Measurements from ENCODE around the gene PEX3.

DNA sequence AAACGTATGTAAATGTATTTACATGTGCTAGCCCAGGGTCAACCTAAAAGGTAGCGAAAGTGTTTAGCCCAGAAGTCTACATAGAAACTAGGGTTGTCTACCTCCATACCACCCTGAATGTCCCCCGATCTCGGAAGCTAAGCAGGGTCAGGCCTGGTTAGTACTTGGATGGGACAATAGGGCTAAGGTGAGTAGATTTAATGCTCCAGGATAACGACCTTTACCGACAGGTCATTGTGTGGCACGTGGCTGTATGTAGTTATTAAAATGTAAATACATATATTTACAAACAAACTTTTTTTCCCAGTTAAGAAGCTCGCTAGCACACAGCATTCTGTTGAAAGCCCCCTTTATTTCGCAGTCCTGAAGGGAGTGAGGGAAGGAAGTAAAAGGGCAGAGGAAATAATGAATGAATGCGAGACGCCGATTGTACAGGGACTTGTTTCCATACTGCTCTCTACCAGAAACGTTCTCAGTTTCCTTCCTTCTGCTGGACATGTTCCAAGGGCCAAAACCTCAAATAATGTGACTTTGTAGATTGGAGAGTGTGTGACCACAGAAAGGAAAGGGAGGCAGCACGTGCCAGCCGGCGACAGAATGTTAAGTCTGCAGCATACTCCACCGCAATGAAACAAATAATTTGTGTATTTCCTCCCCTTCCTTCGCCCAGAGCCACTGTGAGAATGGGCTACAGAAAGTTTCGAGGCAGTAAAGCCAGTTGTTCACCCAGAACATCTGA, 722 bp upstream of the PEX3 start:
- TF ChIP-seq, protein P1, sequence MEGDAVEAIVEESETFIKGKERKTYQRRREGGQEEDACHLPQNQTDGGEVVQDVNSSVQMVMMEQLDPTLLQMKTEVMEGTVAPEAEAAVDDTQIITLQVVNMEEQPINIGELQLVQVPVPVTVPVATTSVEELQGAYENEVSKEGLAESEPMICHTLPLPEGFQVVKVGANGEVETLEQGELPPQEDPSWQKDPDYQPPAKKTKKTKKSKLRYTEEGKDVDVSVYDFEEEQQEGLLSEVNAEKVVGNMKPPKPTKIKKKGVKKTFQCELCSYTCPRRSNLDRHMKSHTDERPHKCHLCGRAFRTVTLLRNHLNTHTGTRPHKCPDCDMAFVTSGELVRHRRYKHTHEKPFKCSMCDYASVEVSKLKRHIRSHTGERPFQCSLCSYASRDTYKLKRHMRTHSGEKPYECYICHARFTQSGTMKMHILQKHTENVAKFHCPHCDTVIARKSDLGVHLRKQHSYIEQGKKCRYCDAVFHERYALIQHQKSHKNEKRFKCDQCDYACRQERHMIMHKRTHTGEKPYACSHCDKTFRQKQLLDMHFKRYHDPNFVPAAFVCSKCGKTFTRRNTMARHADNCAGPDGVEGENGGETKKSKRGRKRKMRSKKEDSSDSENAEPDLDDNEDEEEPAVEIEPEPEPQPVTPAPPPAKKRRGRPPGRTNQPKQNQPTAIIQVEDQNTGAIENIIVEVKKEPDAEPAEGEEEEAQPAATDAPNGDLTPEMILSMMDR (IDR thresholded peaks at IDR 0.05; ENCODE audit: low read length) = no peak
- no peak for TF ChIP-seq EZH2 (IDR thresholded peaks at IDR 0.05; ENCODE audit: borderline replicate concordance, low read length)

Measured in OCI-LY1 (cell line).